Kidney epithelial cell (primary cell): ENCODE results near the gene ADAMTS2. TPM values are rescaled to one million over a fixed set of nuclear protein-coding genes. Genes with fewer than 3 reads are reported as not detected.
A peak's percentile ranks its signal among the peaks of the same experiment; 100 is the strongest.

ENCODE experiments used
- DNase-seq: peaks from one replicate; pipeline ENCODE4 v3.0.0-alpha.2; 2010; ENCODE audit warnings: low read depth
- H3K27me3 ChIP-seq: 2 replicates; pipeline ENCODE4 v1.6.0; 2011; ENCODE audit warnings: low read length; ENCODE audit not compliant: control insufficient read depth, insufficient read depth
- H3K36me3 ChIP-seq: 2 replicates; pipeline ENCODE4 v1.5.1; 2011; ENCODE audit warnings: low read length; ENCODE audit not compliant: control insufficient read depth, insufficient read depth
- H3K4me3 ChIP-seq: 2 replicates; pipeline ENCODE4 v1.5.1; 2011; ENCODE audit warnings: low read depth, mild to moderate bottlenecking, control low read depth, low read length
- total RNA-seq: library from RNA; depleted of rRNA; stranded (reverse); fragments of >200 nt; gene quantifications from 2 replicates; pipeline ENCODE4 v1.2.3, GENCODE V29; 2015
- TF ChIP-seq, protein P1 (sequence below): IDR thresholded peaks from 2 replicates; pipeline ENCODE4 v1.5.1; 2011; ENCODE audit warnings: mild to moderate bottlenecking, moderate library complexity, low read length, control low read depth, inconsistent platforms; ENCODE audit not compliant: insufficient read depth, poor library complexity, severe bottlenecking

The ADAMTS2 gene
- total RNA-seq = 1.8 and 2.3 TPM in 2 replicates

DNA sequence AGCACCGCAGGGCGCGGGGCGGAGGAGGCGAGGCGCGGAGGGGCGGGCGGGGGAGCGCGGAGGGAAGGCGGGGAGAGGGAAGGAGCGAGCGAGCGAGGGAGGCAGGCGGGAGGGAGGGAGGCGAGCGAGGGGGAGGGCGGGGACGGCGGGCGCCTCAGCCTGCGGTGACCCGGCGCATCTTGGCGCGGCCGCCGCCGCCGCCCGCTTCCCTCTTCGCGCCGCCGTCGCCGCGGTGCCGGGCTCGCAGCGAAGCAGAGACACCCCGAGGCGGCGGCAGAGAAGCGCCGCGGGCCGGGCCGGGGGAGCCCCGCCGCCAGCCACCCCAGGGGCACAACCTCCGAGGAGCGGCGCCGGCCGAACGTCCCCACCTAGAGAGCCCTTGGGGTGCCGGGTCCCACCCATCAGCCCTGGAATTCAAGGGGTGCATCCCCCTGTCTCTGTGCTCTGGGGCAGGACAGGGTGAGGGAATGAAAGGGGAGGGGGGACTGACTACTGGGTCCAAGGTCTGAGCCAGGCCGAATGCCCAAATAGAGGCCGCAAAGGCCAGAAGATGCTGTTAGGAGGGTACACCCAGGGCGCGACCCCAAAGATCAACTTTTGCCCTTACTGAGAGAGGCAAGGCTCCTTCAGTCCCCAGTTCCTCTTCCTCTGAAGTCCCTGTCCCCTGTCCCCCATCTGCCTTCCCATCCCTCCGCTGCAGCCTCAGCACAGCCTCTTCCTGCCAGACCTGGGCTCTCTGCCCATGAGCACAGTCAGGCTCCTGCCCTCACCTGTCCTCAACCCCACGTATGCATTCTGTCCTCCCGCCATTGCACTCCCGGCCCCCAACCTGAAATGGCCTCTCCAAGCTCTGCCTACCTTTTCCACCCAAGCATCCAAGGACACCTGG is at the start of gene ADAMTS2:
TSS of gene ADAMTS2 (minus strand) at position 29 of the 889 bp plus-strand sequence. CDS start 133 bp downstream, outside the sequence.
- H3K36me3 ChIP-seq = no peaks in the 10 kb centered on the region
- DNase-seq = no peak
- H3K27me3 ChIP-seq = peaks cover 39% of the 10 kb centered on the region
- H3K4me3 ChIP-seq = peak within 1 kb of the TSS; percentile 13
- TF ChIP-seq, protein P1, sequence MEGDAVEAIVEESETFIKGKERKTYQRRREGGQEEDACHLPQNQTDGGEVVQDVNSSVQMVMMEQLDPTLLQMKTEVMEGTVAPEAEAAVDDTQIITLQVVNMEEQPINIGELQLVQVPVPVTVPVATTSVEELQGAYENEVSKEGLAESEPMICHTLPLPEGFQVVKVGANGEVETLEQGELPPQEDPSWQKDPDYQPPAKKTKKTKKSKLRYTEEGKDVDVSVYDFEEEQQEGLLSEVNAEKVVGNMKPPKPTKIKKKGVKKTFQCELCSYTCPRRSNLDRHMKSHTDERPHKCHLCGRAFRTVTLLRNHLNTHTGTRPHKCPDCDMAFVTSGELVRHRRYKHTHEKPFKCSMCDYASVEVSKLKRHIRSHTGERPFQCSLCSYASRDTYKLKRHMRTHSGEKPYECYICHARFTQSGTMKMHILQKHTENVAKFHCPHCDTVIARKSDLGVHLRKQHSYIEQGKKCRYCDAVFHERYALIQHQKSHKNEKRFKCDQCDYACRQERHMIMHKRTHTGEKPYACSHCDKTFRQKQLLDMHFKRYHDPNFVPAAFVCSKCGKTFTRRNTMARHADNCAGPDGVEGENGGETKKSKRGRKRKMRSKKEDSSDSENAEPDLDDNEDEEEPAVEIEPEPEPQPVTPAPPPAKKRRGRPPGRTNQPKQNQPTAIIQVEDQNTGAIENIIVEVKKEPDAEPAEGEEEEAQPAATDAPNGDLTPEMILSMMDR = no peak

DNA sequence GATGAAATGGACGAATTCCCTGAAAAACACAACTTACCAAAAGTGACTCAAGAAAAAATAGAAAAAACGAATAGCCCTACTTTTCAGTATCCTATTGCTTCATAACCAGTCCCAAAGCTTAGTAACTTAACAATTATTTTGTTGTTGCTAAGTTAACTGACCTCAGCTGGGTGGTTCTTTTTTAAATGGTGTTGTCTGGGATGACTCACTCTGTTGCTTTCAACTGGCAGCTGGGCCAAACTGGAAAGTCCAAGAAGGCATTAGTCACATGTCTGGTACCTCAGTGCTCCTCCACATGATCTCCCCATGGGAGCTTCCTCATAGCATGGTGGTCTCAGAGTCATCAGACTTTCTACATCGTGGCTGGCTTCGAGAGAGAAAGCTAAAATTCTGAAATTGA is 47.8 kb upstream of the ADAMTS2 start:
- no peaks in the 10 kb centered on the region for H3K27me3 ChIP-seq
- H3K4me3 ChIP-seq = no peak overlapping the region
- no peak for DNase-seq
- TF ChIP-seq, protein P1 = no peak
- no peaks in the 10 kb centered on the region for H3K36me3 ChIP-seq

DNA sequence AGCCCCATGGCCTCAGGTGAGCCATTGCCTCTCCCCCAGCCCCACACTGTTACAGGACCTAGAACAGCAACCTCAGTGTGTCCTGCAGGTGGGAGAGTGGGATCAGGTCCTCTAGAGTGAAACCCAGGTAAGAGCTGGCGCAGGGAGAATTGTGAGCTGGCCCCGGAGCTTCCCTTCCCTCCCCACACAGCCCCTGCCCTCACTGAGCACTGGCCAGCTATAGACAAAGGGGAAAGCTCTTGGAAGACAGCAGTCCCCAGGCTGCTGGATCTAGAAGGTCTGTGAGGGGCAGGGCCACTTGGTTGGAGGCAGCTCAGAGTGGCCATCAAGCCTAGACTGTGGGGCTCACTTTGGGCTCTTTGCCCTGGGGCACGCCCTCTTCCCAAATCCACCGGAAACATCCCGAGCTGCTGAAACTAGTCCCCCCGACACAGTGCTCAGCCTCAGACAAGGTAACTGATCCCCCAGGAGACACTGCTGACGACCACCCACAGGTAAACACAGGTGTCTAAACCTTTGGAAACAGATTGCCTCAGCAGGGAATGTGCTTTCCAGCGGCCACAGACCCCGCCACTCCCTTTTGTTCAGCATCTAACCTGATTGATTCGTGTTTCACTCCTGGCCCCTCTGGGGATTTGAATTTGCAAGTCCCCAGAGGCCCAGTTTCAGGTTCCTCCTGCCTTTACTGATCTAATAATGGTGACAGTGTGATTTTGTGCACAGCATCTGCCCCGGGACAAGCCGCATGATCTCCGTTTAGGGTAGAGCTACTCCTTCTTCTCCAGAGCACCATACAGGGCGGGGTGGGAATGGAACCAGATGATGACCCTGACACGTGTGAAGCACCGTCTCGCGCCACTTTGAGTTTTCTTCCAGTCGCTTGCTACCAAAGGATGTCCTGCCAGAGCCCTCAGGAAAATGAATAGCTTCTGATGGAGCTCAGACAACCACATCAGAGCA is 42.2 kb upstream of the ADAMTS2 start:
- H3K4me3 ChIP-seq = no peak overlapping the region
- DNase-seq = no peak
- H3K27me3 ChIP-seq = no peaks in the 10 kb centered on the region
- TF ChIP-seq, protein P1 = no peak
- H3K36me3 ChIP-seq = no peaks in the 10 kb centered on the region

DNA sequence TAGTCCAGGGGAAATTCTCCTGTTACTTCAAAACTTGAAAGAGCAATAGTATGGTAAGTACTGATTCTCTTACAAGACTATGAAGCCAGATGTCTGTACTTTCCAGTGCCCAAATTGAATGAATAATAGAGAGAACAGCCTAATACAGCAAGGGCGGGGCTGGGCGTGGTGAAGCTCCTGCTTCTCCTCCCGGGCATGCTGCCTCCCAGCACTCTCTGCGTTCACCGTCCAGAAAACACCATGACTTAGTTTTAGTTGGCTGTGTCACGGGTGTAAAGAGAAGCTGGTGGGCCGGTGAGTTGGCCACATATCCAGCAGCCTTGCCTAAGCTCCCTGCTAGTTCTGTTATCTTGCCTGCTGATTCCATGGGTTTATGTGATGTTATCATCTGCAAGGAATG is 40.7 kb upstream of the ADAMTS2 start:
- no peak for DNase-seq
- TF ChIP-seq, protein P1 = no peak
- Histone ChIP-seq H3K36me3 (no peaks in the 10 kb centered on the region), H3K27me3 (no peaks in the 10 kb centered on the region), H3K4me3 (no peak overlapping the region)

DNA sequence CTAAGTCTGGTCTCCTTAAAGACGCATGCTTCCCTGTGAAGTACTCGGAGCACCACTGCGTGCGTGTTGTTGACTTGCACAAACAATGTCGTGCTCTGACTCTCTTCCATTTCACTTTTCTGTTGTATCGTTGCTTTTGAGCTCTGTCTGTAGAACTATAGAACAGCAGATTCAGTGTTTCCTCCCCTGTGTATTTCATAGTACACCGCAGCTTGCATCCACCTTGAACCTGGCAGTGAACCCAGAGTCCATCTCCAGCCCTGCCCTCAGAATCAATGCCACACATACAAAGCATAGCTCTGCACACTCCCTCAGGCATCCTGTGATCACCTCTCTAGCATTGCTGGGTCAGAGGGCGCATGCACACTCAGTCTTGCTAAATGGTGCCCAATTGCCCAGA is 37.2 kb upstream of the ADAMTS2 start:
- no peak overlapping the region for H3K4me3 ChIP-seq
- no peaks in the 10 kb centered on the region for H3K36me3 ChIP-seq
- H3K27me3 ChIP-seq = no peaks in the 10 kb centered on the region
- TF ChIP-seq, protein P1 = no peak
- DNase-seq = no peak
